CD4-positive, alpha-beta memory T cell (primary cell): ENCODE data around the gene FNIP2. TPM values are rescaled to one million over a fixed set of nuclear protein-coding genes. Genes with fewer than 3 reads are reported as not detected.
A peak's percentile ranks its signal among the peaks of the same experiment; 100 is the strongest.
"Not testable (repeated sequence)": the region's sequence is repeated elsewhere in the genome, so short reads cannot be mapped to it uniquely, and the experiment has no call there.

Experiments
- CTCF ChIA-PET: fragments of 350-600 bp; sonication (Branson Sonifier 250); formaldehyde crosslinking; loops from one replicate; lab custom pipeline; 2021; ENCODE audit warnings: inconsistent platforms; ENCODE audit not compliant: partially characterized antibody; lab: Charles Lee
- POLR2A ChIA-PET: fragments of 350-600 bp; sonication (Branson Sonifier 250); formaldehyde crosslinking; loops from one replicate; lab custom pipeline; 2021; ENCODE audit not compliant: partially characterized antibody; lab: Charles Lee
- DNase-seq, 5 donors: peaks; one replicate each; pipeline versions ENCODE4 v3.0.0 to v3.0.0-alpha.2; 2020 to 2022; ENCODE audit warnings: mixed read lengths in 1 of 5
- H3K27ac ChIP-seq: one replicate; pipeline ENCODE4 v1.7.0; 2013; ENCODE audit warnings: low read depth, low read length
- H3K27me3 ChIP-seq: 2 replicates; pipeline ENCODE4 v1.7.0; 2013; ENCODE audit warnings: mild to moderate bottlenecking, low read length, moderate library complexity; ENCODE audit not compliant: insufficient read depth
- H3K36me3 ChIP-seq: 2 replicates; pipeline ENCODE4 v1.7.0; 2013; ENCODE audit warnings: mild to moderate bottlenecking, low read length, moderate library complexity; ENCODE audit not compliant: insufficient read depth
- H3K4me1 ChIP-seq: 2 replicates; pipeline ENCODE4 v1.7.0; 2013; ENCODE audit warnings: mild to moderate bottlenecking, low read length, moderate library complexity; ENCODE audit not compliant: insufficient read depth
- H3K4me3 ChIP-seq, 2 donors: one replicate each; pipeline ENCODE4 v1.7.0; 2013; ENCODE audit warnings: low read length in 2 of 2, mild to moderate bottlenecking in 1 of 2
- H3K9me3 ChIP-seq, 2 donors: one replicate each; pipeline ENCODE4 v1.7.0; 2013; ENCODE audit warnings: low read length in 2 of 2, control low read depth in 1 of 2; ENCODE audit not compliant: control insufficient read depth in 1 of 2
- H3K27ac Mint-ChIP-seq, 7 donors: one replicate each; pipeline ENCODE4 v1.8.0; 2020 to 2021; ENCODE audit warnings: mixed read lengths in 7 of 7, mild to moderate bottlenecking in 6 of 7, inconsistent platforms in 3 of 7, moderate library complexity in 3 of 7
- H3K27me3 Mint-ChIP-seq, 2 donors: one replicate each; pipeline ENCODE4 v1.8.0; 2020 to 2021; ENCODE audit warnings: mixed read lengths in 2 of 2
- H3K36me3 Mint-ChIP-seq, 2 donors: one replicate each; pipeline ENCODE4 v1.8.0; 2020 to 2021; ENCODE audit warnings: mixed read lengths in 2 of 2, inconsistent platforms in 1 of 2, mild to moderate bottlenecking in 1 of 2
- H3K4me1 Mint-ChIP-seq, 4 donors: one replicate each; pipeline ENCODE4 v1.8.0; 2020 to 2021; ENCODE audit warnings: mixed read lengths in 4 of 4, mild to moderate bottlenecking in 1 of 4
- H3K4me3 Mint-ChIP-seq, 8 donors: one replicate each; pipeline ENCODE4 v1.8.0; 2020 to 2021; ENCODE audit warnings: mixed read lengths in 8 of 8, mild to moderate bottlenecking in 7 of 8, moderate library complexity in 6 of 8, inconsistent platforms in 3 of 8
- H3K9me3 Mint-ChIP-seq, 8 donors: one replicate each; pipeline ENCODE4 v1.8.0; 2020 to 2021; ENCODE audit warnings: mixed read lengths in 8 of 8, mild to moderate bottlenecking in 5 of 8, inconsistent platforms in 3 of 8, moderate library complexity in 1 of 8
- intact Hi-C: fragments of 100-400 bp; cut with micrococcal nuclease; formaldehyde crosslinking; loops from one replicate; pipeline ENCODE4 v1.15.1; 2023
- polyA plus RNA-seq, 2 donors: library from polyadenylated mRNA; unstranded; fragments of 300-500 nt; fragmentation: Illumina TruSeq; gene quantifications; one replicate each; pipeline ENCODE4 v1.2.3, GENCODE V29; 2021
- total RNA-seq, 2 experiments: library from RNA; stranded (reverse); gene quantifications; one replicate each; pipeline ENCODE4 v1.2.3, GENCODE V29; 2021

Gene FNIP2
- total and polyA plus RNA-seq, 4 experiments from 2014 or later, result 2.4 to 9.4 (median 6.4) TPM

DNA sequence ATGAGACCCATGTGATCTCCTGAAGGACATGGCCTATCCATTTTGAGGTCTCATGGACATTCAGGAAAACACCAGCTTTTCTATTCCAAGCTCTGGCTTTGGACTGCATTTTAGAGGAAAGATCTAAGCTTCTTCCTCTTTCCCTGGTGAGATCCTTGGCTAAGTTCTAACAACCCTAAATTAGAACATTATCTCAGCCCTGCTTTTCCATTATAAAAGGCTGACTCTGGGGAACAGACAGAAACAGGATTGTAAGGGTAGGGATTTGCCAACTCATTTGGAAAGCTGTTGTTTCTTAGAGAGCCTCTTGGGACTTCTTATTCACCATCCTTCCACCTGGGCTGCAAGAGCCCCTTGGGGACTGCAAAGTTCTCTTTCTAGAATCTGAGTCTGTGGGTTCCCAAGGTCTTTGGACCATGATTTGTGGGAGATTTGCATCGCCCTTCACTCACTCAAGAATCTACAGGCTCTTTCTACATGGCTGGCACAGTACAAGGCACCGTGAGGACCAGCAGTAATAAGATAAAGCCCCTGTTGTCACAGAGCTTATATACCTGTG lies 146.9 kb downstream of the FNIP2 start:
- CTCF ChIA-PET, result no interaction called here
- POLR2A ChIA-PET, result no interaction called here
- Histone ChIP-seq H3K27ac (no peak overlapping the region), H3K4me3 (no peak overlapping the region), H3K9me3 (no peaks in the 10 kb centered on the region), H3K4me1 (no peaks in the 10 kb centered on the region), H3K27me3 (no peaks in the 10 kb centered on the region), H3K36me3 (no peaks in the 10 kb centered on the region)
- intact Hi-C loops, result no loop called here
- H3K36me3 Mint-ChIP-seq, result peaks cover 0 to 5% of the 10 kb centered on the region in 2 donors
- peak overlapping the region in 1 of 7 donors; percentile 32 for H3K27ac Mint-ChIP-seq
- no peak for DNase-seq
- peaks cover 0 to 11% (median 7%) of the 10 kb centered on the region in 8 donors for H3K9me3 Mint-ChIP-seq
- H3K4me3 Mint-ChIP-seq, result no peak overlapping the region
- no peaks in the 10 kb centered on the region for H3K4me1 Mint-ChIP-seq
- no peaks in the 10 kb centered on the region for H3K27me3 Mint-ChIP-seq

DNA sequence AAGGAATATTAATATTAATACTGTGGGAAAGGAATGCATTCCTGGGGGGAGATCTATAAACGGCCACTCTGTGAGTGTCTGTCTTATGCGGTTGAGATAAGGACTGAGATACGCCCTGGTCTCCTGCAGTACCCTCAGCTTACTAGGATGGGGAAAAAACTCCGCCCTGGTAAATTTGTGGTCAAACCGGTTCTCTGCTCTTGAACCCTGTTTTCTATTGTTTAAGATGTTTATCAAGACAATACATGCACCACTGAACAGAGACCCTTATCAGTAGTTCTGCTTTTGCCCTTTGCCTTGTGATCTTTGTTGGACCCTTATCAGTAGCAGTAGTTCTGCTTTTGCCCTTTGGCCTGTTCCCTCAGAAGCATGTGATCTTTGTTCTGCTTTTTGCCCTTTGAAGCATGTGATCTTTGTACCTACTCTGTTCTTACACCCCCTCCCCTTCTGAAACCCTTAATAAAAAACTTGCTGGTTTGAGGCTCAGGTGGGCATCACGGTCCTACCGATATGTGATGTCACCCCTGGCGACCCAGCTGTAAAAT lies 151.7 kb downstream of the FNIP2 start:
- H3K4me3 ChIP-seq, H3K27me3 ChIP-seq, H3K36me3 Mint-ChIP-seq, H3K27me3 Mint-ChIP-seq, DNase-seq, POLR2A ChIA-PET, H3K27ac Mint-ChIP-seq, H3K4me3 Mint-ChIP-seq, CTCF ChIA-PET, H3K4me1 Mint-ChIP-seq, H3K36me3 ChIP-seq, intact Hi-C loops, H3K9me3 ChIP-seq, H3K27ac ChIP-seq, H3K4me1 ChIP-seq: not testable (repeated sequence)
- H3K9me3 Mint-ChIP-seq, result peaks cover 3 to 20% (median 18%) of the 10 kb centered on the region in 8 donors

DNA sequence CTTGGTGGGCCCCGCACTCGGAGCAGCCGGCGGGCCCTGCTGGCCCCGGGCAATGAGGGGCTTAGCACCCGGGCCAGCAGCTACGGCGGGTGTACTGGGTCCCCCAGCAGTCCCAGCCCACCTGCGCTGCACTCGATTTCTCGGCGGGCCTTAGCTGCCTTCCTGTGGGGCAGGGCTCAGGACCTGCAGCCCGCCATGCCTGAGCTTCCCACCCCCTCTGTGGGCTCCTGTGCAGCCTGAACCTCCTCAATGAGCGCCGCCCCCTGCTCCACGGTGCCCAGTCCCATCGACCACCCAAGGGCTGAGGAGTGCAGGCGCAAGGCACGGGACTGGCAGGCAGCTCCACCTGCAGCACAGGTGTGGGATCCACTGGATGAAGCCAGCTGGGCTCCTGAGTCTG lies 158.9 kb downstream of the FNIP2 start:
- H3K27me3 Mint-ChIP-seq, H3K4me3 ChIP-seq, H3K27ac ChIP-seq, H3K27ac Mint-ChIP-seq, H3K9me3 ChIP-seq, DNase-seq, H3K36me3 Mint-ChIP-seq, CTCF ChIA-PET, H3K9me3 Mint-ChIP-seq, POLR2A ChIA-PET, intact Hi-C loops, H3K4me3 Mint-ChIP-seq, H3K36me3 ChIP-seq, H3K27me3 ChIP-seq: not testable (repeated sequence)
- H3K4me1 Mint-ChIP-seq, result peaks cover 9 to 21% (median 12%) of the 10 kb centered on the region in 4 donors
- H3K4me1 ChIP-seq, result peaks cover 11% of the 10 kb centered on the region

DNA sequence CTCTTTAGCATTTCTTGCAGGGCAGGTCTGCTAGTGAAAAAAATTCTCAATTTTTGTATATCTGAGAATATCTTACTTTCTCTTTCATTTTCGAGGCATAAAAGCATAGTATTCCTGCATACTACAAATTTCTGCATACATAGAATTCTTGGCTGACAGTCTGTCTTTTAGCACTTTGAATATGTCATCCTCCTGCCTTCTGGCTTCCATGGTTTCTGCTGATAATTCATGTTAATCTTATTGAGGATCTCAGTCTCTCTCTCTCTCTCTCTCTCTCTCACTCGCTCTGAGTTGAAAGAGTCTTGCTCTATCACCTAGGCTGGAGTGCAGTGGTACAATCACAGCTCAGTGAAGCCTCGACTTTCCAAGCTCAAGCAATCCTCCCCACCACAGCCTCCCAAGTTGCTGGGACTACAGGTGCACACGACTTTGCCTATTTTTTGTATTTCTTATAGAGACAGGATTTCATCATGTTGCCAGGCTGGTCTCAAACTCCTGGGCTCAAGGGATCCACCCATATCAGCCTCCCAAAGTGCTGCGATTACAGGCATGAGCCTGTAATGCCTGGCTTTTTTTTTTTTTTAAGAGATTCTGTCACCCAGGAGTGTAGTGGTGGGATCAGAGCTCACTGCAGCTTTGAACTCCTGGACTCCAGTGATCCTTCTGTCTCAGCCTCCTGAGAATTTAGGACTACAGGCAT lies 161.3 kb downstream of the FNIP2 start:
- Mint-ChIP-seq H3K4me3 (peak overlapping the region; percentile 64 to 89 (median 75)), H3K36me3 (no peaks in the 10 kb centered on the region), H3K9me3 (peaks cover 0 to 5% (median 0%) of the 10 kb centered on the region in 8 donors), H3K27ac (peak overlapping the region; percentile 38 to 84 (median 74)), H3K4me1 (peaks cover 9 to 21% (median 12%) of the 10 kb centered on the region in 4 donors), H3K27me3 (no peaks in the 10 kb centered on the region)
- Histone ChIP-seq H3K36me3 (no peaks in the 10 kb centered on the region), H3K27me3 (no peaks in the 10 kb centered on the region), H3K27ac (no peak overlapping the region), H3K4me3 (peak overlapping the region in 1 of 2 donors; percentile 17), H3K4me1 (peaks cover 11% of the 10 kb centered on the region), H3K9me3 (no peaks in the 10 kb centered on the region)
- peak in 3 of 5 donors; percentile 1 to 8 (median 3) for DNase-seq
- POLR2A ChIA-PET, result no interaction called here
- CTCF ChIA-PET, result no interaction called here
- intact Hi-C loops, result no loop called here

DNA sequence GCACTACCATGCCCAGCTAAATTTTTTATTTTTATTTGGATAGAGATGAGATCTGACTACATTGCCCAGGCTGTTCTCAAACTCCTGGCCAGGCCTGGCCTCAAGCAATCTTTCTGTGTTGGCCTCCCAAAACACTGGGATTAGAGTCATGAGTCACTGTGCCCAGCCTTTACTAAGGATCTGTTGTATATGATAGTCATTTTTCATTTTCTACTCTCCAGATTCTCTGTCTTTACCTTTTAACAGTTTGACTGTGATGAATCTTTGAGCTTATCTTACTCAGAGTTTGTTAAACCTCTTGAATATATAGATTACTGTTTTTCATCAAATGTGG lies 161.8 kb downstream of the FNIP2 start:
- Mint-ChIP-seq H3K27ac (peak overlapping the region in 4 of 7 donors; percentile 6 to 78 (median 42)), H3K36me3 (no peaks in the 10 kb centered on the region), H3K4me1 (peaks cover 9 to 21% (median 12%) of the 10 kb centered on the region in 4 donors), H3K27me3 (no peaks in the 10 kb centered on the region), H3K9me3 (peaks cover 0 to 5% (median 0%) of the 10 kb centered on the region in 8 donors), H3K4me3 (peak overlapping the region in 4 of 8 donors; percentile 7 to 89 (median 75))
- no peak overlapping the region for H3K4me3 ChIP-seq
- H3K9me3 ChIP-seq, result no peaks in the 10 kb centered on the region
- DNase-seq, result no peak
- H3K36me3 ChIP-seq, result no peaks in the 10 kb centered on the region
- intact Hi-C loops, result no loop called here
- H3K4me1 ChIP-seq, result peaks cover 11% of the 10 kb centered on the region
- CTCF ChIA-PET, result no interaction called here
- H3K27me3 ChIP-seq, result no peaks in the 10 kb centered on the region
- no peak overlapping the region for H3K27ac ChIP-seq
- POLR2A ChIA-PET, result no interaction called here

DNA sequence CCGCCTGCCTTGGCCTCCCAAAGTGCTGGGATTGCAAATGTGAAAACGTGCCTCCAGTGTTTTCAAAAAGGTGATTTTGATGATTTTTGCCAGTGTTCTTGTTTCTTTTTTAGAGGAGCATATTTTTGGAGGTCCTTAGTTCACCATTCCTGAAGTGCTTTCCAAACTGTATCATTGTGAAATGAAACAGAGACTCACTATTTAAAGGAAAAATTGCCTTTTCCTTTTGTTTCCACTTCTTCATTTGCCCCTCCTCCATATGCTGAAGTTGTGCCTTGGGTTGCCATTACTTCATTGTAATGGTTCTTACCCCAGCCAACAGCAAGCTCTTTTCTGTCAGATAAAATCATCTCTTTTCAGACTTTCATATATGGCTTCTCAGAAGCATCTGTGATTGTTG lies 164.4 kb downstream of the FNIP2 start:
- no peaks in the 10 kb centered on the region for H3K36me3 Mint-ChIP-seq

DNA sequence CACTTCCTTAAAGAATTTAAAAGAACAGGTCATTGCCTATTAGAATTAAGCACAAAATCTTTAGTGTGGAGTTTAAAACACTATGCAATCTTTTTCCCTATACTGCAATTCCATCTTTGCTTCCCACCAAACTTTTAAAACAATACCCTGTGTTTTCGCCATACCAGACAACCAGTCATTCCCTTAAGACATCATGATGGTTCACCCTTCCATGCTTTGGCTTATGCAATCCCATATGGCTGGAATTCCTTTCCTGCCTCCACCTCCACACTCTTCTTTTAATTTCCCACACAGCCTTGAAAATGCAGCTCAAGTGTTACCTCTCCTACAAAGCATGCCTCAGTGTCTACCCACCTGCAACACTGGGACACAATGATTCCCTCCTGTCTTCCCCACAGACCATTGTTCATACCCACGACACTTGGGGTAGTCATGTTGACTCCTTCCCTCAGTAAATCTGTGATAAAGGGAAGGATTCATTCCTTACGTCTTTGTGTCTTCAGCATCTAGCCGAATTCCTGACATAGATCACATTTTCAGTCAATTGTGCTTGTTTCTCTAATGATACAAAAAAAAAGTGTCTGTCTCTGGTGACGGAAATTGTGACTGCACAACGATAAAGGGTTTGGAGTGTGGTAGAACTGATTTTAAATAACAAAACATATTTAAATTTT lies 166.3 kb downstream of the FNIP2 start:
- CTCF ChIA-PET, result no interaction called here
- Mint-ChIP-seq H3K9me3 (no peaks in the 10 kb centered on the region), H3K4me3 (no peak overlapping the region), H3K27ac (no peak overlapping the region), H3K36me3 (no peaks in the 10 kb centered on the region), H3K27me3 (peaks cover 2% of the 10 kb centered on the region in 2 donors), H3K4me1 (peaks cover 3 to 10% (median 6%) of the 10 kb centered on the region in 4 donors)
- no peak overlapping the region for H3K27ac ChIP-seq
- intact Hi-C loops, result no loop called here
- H3K4me1 ChIP-seq, result peaks cover 6% of the 10 kb centered on the region
- H3K9me3 ChIP-seq, result no peaks in the 10 kb centered on the region
- DNase-seq, result no peak
- H3K4me3 ChIP-seq, result no peak overlapping the region
- H3K27me3 ChIP-seq, result peaks cover 4% of the 10 kb centered on the region
- no peaks in the 10 kb centered on the region for H3K36me3 ChIP-seq
- POLR2A ChIA-PET, result no interaction called here

More for the DNA sequence above, 164.4 kb downstream of the FNIP2 start:
- Mint-ChIP-seq H3K9me3 (peaks cover 0 to 5% (median 0%) of the 10 kb centered on the region in 8 donors), H3K27ac (no peak overlapping the region), H3K27me3 (peaks cover 2% of the 10 kb centered on the region in 2 donors), H3K4me1 (peaks cover 7 to 21% (median 11%) of the 10 kb centered on the region in 4 donors), H3K4me3 (no peak overlapping the region)
- ChIA-PET POLR2A (no interaction called here), CTCF (interaction anchor here (0.9 kb wide), 1 partner anchor 75 kb away, joined by 3 read pairs; no protein-coding TSS in a partner anchor)
- Histone ChIP-seq H3K27ac (no peak overlapping the region), H3K4me3 (no peak overlapping the region), H3K4me1 (peaks cover 11% of the 10 kb centered on the region), H3K9me3 (no peaks in the 10 kb centered on the region), H3K27me3 (peaks cover 4% of the 10 kb centered on the region), H3K36me3 (no peaks in the 10 kb centered on the region)
- intact Hi-C loops, result no loop called here
- DNase-seq, result no peak
